Measurements from ENCODE around the gene ZNF792.

- no peak for TF ChIP-seq CTCF (IDR thresholded peaks at IDR 0.05; ENCODE audit: poor library complexity, severe bottlenecking)
- TF ChIP-seq EZH2 (IDR thresholded peaks at IDR 0.05; ENCODE audit: borderline replicate concordance, insufficient read depth, low read length, poor library complexity, severe bottlenecking) = no peak
- no peak for TF ChIP-seq REST (IDR thresholded peaks at IDR 0.05; ENCODE audit: borderline replicate concordance)
- TF ChIP-seq RAD21 (conservative IDR thresholded peaks at IDR 0.05) = no peak
- no peak for TF ChIP-seq SMC3 (conservative IDR thresholded peaks at IDR 0.05; ENCODE audit: poor library complexity)
- TF ChIP-seq EP300 (conservative IDR thresholded peaks at IDR 0.05; ENCODE audit: poor library complexity, severe bottlenecking) = peak; percentile 22
- TF ChIP-seq POLR2AphosphoS5 (IDR thresholded peaks at IDR 0.05) = peak; percentile 78
- TF ChIP-seq TAF1 (IDR thresholded peaks at IDR 0.05; ENCODE audit: low read depth) = no peak
- TF ChIP-seq MXI1 (conservative IDR thresholded peaks at IDR 0.05; ENCODE audit: poor library complexity, severe bottlenecking) = peak; percentile 30
Observed at GRCh38 chr19:34999498-35000337, 35.7 kb upstream of the ZNF792 start, which contains the start of gene GRAMD1A.

Measured in neural cell (in vitro differentiated cells).